Measurements from ENCODE around the gene AREL1.

AREL1 gene

DNA sequence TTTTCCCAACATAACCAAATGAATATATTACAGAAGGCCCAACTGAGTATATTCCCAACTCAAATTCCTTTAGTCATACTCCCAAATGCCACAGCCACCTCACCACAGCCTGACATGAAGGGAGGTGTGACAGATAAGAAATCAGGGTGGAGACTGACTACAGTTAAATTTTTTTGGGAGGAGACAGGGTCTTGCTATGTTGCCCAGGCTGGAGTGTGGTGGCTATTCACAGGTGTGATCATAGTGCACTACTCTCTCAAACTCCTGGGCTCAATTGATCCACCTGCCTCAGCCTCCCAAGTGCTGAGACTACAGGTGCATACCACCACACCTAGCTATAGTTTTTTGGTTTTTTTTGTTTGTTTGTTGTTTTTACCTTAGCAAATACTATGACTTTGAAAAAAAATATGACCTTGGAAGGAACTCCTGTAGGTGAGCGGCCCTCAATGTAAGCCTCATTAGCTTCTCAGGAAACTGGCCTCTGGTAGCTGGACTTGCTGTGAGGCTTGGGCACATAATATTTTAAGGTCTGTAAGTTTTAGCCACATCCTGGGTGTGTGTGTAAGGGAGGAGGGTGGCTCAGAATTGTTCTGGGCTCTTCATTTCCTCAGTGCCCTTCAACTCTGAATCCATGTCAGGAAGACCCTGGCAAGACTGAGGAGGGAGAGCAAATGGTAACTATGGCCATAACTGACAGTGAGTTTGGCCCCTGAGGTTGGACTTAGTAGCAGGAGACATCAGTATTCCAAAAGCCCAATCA lies 61.8 kb downstream of the AREL1 start:
- Histone ChIP-seq H3K27me3 (ENCODE audit: insufficient read depth, low read length) (no peaks in the 10 kb centered on the region), H3K4me3 (ENCODE audit: low read depth, low read length) (no peak overlapping the region), H3K27ac (ENCODE audit: low read depth, low read length) (no peak overlapping the region), H3K36me3 (ENCODE audit: insufficient read depth, low read length) (no peaks in the 10 kb centered on the region), H2AFZ (ENCODE audit: low read length, unreplicated experiment) (no peak overlapping the region), H3K4me1 (ENCODE audit: control insufficient read depth, insufficient read depth, low read length, unreplicated experiment) (peaks cover 41% of the 10 kb centered on the region), H3K79me2 (ENCODE audit: control insufficient read depth, insufficient read depth, low read length, unreplicated experiment) (no peaks in the 10 kb centered on the region)

DNA sequence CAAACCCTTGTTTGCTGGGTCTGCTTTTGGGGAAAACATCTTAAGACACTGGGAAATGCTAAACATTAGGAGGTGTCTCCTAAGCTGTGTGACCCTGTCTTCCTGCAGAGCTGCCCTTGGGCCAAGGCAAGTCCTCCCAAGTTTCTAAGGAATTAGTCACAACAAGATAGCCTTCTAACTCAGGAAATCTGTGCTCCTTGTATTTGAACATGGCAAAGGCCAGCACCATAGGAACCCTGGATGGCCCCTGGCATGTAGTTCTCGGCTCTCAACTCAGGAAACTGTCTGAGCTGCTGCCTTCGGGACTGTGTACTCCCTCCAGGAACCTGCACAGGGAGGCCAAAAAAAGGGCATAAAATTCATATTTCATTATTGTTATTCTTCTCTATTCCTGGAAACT lies 63.2 kb downstream of the AREL1 start:
- H3K4me1 ChIP-seq (ENCODE audit: control insufficient read depth, insufficient read depth, low read length, unreplicated experiment), result peaks cover 27% of the 10 kb centered on the region
- no peaks in the 10 kb centered on the region for H3K27me3 ChIP-seq (ENCODE audit: insufficient read depth, low read length)
- no peak overlapping the region for H2AFZ ChIP-seq (ENCODE audit: low read length, unreplicated experiment)
- no peaks in the 10 kb centered on the region for H3K36me3 ChIP-seq (ENCODE audit: insufficient read depth, low read length)
- no peaks in the 10 kb centered on the region for H3K79me2 ChIP-seq (ENCODE audit: control insufficient read depth, insufficient read depth, low read length, unreplicated experiment)
- no peak overlapping the region for H3K4me3 ChIP-seq (ENCODE audit: low read depth, low read length)
- H3K27ac ChIP-seq (ENCODE audit: low read depth, low read length), result no peak overlapping the region

DNA sequence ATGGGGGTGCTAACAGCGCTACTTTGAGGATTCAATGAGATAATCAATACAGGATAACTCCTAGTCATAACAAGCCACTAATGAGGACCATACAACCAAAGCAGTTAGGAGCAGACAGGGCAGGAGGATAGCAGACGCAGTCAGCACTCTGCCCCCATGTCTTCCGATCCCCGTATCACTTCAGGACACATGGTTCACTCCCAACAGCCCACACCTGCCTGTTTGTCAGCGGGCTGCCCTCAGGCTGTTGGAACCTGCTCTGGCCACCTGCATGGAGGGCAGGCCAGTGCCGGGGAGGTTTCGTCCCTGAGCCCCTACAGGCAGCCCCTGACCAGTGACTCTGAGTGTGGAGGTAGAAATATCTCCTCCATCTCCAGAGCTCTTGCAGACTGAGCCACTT lies 63.7 kb downstream of the AREL1 start:
- Histone ChIP-seq H3K27me3 (ENCODE audit: insufficient read depth, low read length) (no peaks in the 10 kb centered on the region), H3K4me3 (ENCODE audit: low read depth, low read length) (no peak overlapping the region), H2AFZ (ENCODE audit: low read length, unreplicated experiment) (no peak overlapping the region), H3K79me2 (ENCODE audit: control insufficient read depth, insufficient read depth, low read length, unreplicated experiment) (no peaks in the 10 kb centered on the region), H3K36me3 (ENCODE audit: insufficient read depth, low read length) (no peaks in the 10 kb centered on the region), H3K27ac (ENCODE audit: low read depth, low read length) (no peak overlapping the region), H3K4me1 (ENCODE audit: control insufficient read depth, insufficient read depth, low read length, unreplicated experiment) (peaks cover 23% of the 10 kb centered on the region)

DNA sequence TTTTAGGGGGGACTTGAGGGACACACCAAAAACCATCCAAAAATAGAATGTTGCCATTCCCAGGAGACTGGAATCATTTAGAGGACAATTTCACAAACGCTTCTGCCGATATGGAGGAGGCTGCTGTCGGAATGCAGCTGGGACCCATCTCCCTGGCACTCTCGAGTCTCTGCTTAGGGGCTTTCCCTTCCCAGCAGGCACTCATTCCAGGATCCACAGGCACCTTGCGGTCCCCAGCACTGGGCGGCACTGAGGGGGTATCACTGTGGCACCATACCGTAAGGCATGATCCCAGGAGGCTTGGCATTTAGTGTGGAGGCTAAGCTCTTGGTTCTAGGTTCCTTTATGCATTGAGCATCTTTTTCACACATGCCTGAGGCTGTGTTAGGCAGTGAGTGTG lies 64.3 kb downstream of the AREL1 start:
- no peaks in the 10 kb centered on the region for H3K36me3 ChIP-seq (ENCODE audit: insufficient read depth, low read length)
- no peak overlapping the region for H3K27ac ChIP-seq (ENCODE audit: low read depth, low read length)
- no peaks in the 10 kb centered on the region for H3K79me2 ChIP-seq (ENCODE audit: control insufficient read depth, insufficient read depth, low read length, unreplicated experiment)
- peaks cover 23% of the 10 kb centered on the region for H3K4me1 ChIP-seq (ENCODE audit: control insufficient read depth, insufficient read depth, low read length, unreplicated experiment)
- H3K27me3 ChIP-seq (ENCODE audit: insufficient read depth, low read length), result no peaks in the 10 kb centered on the region
- H3K4me3 ChIP-seq (ENCODE audit: low read depth, low read length), result no peak overlapping the region
- no peak overlapping the region for H2AFZ ChIP-seq (ENCODE audit: low read length, unreplicated experiment)

DNA sequence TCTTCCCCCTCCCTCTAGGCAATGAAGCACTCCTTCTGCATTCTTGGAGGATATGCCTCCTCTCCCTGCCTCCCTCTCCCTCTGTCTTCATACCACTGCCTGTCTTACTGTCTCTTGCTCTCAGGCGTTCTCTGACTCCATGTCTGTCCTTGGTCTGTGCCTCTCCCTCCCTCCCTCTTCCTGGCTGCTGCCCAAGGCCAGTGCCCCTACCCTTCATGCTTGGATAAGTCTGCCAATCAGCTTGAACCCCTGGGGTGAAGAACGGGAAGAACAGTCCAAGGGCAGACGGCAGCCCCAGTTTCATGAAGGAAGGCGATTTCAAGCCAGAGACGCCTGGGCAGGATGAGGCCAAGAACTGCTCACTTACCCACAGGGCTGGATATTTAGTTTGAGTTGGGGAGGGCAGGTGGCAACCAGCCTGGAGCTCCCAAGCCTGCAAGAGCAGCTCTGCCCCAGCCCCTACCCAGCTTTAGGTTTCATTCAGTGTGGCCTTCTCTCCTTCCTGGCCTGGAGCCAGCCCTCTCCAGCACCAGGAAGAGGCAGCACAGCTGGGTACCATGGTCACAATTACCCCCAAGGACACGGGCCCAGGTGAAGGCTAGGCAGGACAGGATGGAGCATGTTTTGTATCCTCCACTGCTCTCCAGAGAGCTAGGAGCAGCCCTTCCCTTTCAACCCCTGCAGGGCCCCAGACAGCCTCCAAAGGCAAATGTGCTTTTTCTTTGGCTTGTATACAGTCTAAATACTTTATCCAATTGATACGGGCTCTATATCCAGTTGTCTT lies 65.0 kb downstream of the AREL1 start:
- Histone ChIP-seq H3K36me3 (ENCODE audit: insufficient read depth, low read length) (no peaks in the 10 kb centered on the region), H3K4me3 (ENCODE audit: low read depth, low read length) (no peak overlapping the region), H3K27me3 (ENCODE audit: insufficient read depth, low read length) (no peaks in the 10 kb centered on the region), H3K79me2 (ENCODE audit: control insufficient read depth, insufficient read depth, low read length, unreplicated experiment) (no peaks in the 10 kb centered on the region), H3K27ac (ENCODE audit: low read depth, low read length) (no peak overlapping the region), H3K4me1 (ENCODE audit: control insufficient read depth, insufficient read depth, low read length, unreplicated experiment) (peaks cover 23% of the 10 kb centered on the region), H2AFZ (ENCODE audit: low read length, unreplicated experiment) (no peak overlapping the region)

DNA sequence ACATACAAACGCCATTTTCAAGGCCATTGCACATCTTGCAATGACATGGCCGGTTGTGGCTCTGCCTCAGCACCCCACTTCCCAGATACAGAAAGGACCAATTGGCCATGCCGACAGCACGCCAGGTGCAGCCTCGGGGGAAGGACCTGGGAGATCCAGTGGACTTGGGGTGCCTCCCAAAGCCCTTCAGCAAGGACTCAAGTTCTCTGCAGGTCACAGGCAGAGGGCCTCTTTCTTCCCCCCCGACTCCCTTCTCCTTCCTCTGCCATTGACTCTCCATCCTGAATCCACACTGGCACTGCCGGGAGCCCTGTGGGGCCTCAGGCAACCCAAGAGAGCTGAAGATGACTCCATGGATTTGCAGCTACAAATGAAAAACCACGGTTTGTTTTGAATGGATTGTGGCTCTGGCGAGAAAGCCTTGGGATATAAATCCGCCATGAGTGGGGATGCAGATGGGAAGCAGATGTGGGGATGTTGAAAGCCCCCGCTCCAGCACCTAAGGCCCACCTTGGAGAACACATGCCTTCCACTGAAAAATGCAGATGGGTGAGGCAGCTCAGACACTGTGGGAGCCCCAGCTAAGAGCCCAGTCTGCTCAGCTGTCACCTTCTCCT lies 65.7 kb downstream of the AREL1 start:
- H3K4me3 ChIP-seq (ENCODE audit: low read depth, low read length), result no peak overlapping the region
- H3K4me1 ChIP-seq (ENCODE audit: control insufficient read depth, insufficient read depth, low read length, unreplicated experiment), result peaks cover 23% of the 10 kb centered on the region
- H3K27ac ChIP-seq (ENCODE audit: low read depth, low read length), result no peak overlapping the region
- no peaks in the 10 kb centered on the region for H3K27me3 ChIP-seq (ENCODE audit: insufficient read depth, low read length)
- H2AFZ ChIP-seq (ENCODE audit: low read length, unreplicated experiment), result no peak overlapping the region
- H3K79me2 ChIP-seq (ENCODE audit: control insufficient read depth, insufficient read depth, low read length, unreplicated experiment), result no peaks in the 10 kb centered on the region
- no peaks in the 10 kb centered on the region for H3K36me3 ChIP-seq (ENCODE audit: insufficient read depth, low read length)

DNA sequence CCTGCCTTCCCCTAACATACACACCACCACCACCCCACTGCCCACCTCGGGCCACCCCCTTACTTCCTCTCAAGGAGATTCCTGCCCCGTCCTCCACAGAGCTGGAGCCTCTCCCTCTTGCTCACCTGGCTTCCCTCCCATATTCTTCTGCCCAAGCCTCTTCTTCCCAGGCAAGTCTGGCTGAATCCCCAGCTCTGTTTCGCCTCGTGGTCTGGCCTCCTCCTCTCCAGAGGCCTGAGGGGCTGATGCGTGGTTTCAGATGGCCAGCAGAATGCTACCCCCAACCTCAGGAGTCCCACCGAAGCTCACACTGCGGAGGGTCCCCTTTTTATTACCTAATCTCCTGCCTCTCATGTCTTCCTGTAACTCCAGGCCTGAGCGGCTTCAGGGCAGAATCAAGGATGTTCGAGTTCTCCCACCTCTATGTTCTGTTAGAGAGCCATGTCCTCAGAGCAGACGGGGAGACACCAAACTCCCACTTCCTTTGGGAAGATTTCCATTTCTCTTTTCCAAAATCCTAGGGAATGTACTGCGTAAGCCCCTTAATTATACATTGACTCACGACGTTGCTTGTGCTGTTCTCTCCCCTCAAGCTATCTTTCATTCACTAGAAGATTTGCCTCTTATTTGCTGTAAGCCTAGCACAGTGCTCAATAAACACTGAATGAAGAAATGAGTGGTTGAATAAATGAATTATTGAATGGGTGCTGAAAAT lies 67.0 kb downstream of the AREL1 start:
- Histone ChIP-seq H3K36me3 (ENCODE audit: insufficient read depth, low read length) (no peaks in the 10 kb centered on the region), H2AFZ (ENCODE audit: low read length, unreplicated experiment) (no peak overlapping the region), H3K27ac (ENCODE audit: low read depth, low read length) (no peak overlapping the region), H3K79me2 (ENCODE audit: control insufficient read depth, insufficient read depth, low read length, unreplicated experiment) (no peaks in the 10 kb centered on the region), H3K27me3 (ENCODE audit: insufficient read depth, low read length) (no peaks in the 10 kb centered on the region), H3K4me3 (ENCODE audit: low read depth, low read length) (no peak overlapping the region), H3K4me1 (ENCODE audit: control insufficient read depth, insufficient read depth, low read length, unreplicated experiment) (peaks cover 23% of the 10 kb centered on the region)

DNA sequence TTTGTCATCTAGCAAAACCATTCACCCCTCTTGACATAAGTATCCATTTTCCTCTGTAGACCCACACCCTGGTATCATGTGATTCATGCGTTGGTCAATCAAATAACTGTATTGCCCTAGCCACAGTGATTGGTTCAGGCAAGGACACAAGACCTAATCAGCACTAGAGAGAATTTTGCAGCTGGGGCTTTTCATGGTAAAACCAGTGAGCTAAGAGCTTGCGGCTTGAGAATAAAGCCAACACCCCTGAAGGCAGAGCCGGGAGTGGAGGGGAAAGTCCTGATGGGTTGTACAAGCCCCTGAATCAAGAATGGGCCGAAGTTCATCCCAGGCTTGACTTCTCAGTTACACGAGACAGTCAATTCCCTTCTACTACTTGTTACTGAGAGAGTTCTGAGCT lies 67.6 kb downstream of the AREL1 start:
- no peaks in the 10 kb centered on the region for H3K36me3 ChIP-seq (ENCODE audit: insufficient read depth, low read length)
- H3K27ac ChIP-seq (ENCODE audit: low read depth, low read length), result no peak overlapping the region
- no peaks in the 10 kb centered on the region for H3K27me3 ChIP-seq (ENCODE audit: insufficient read depth, low read length)

DNA sequence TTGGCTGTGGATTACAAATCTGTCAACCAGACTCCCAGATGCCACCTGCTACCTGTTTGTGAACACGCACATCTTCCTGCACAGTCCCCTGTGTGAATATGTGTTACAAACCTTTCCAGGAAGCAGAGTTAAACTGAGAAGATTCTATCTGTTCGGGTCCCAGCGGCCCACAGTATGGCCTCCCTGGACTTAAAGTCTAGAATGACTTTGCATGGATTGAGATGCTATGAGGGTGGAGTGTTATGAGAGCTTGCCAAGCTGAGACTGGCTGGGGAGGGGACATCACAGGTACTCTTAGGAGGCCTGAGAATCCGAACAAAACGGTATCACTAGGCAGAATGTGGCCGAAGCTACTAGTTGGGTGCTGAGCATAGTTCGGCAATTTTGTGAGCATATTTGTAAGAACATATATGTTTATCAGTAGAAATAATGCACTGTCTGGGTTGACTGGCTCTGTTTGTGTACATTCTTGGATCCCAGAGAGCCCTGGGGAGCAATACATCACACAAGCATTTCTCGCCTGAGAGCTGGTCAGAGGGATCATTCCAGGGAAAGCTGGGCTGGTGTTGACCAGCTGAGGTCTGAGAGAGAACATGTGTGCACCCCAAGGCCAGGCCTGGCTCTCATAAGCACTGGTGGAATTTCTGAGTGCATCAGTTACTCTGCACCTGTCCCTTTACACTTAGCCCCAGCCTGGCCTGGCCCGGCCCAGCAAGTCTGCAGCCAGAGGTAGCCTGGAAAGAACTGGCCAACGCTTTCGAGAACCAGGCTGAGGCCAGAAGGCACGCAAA lies 71.1 kb downstream of the AREL1 start:
- no peak overlapping the region for H3K27ac ChIP-seq (ENCODE audit: low read depth, low read length)

More for the DNA sequence above, 67.6 kb downstream of the AREL1 start:
- H3K79me2 ChIP-seq (ENCODE audit: control insufficient read depth, insufficient read depth, low read length, unreplicated experiment), result no peaks in the 10 kb centered on the region
- no peak overlapping the region for H3K4me3 ChIP-seq (ENCODE audit: low read depth, low read length)
- H3K4me1 ChIP-seq (ENCODE audit: control insufficient read depth, insufficient read depth, low read length, unreplicated experiment), result peaks cover 18% of the 10 kb centered on the region
- no peak overlapping the region for H2AFZ ChIP-seq (ENCODE audit: low read length, unreplicated experiment)

DNA sequence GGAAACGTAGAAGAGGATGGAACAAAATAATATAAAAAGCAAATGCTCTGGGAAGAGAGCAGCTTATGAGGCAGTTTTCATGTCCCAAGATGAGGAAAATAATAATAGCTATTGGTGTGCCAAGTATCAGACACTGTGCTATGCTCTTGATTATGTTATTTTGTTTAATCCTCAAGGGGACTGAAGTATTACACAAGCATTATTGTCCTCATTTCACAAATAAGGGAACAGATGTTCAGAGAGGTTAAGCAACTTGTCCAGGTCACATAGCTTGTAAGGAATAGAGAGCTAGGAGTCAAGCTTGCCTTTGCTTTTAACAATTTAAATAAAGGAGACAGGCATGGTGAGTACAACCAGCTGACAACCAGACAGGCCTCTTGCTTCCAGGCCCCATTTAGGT lies 73.9 kb downstream of the AREL1 start:
- Histone ChIP-seq H3K4me1 (ENCODE audit: control insufficient read depth, insufficient read depth, low read length, unreplicated experiment) (peaks cover 7% of the 10 kb centered on the region), H3K36me3 (ENCODE audit: insufficient read depth, low read length) (no peaks in the 10 kb centered on the region), H3K79me2 (ENCODE audit: control insufficient read depth, insufficient read depth, low read length, unreplicated experiment) (no peaks in the 10 kb centered on the region), H3K27me3 (ENCODE audit: insufficient read depth, low read length) (no peaks in the 10 kb centered on the region), H2AFZ (ENCODE audit: low read length, unreplicated experiment) (no peak overlapping the region), H3K27ac (ENCODE audit: low read depth, low read length) (no peak overlapping the region), H3K4me3 (ENCODE audit: low read depth, low read length) (no peak overlapping the region)

More for the DNA sequence above, 71.1 kb downstream of the AREL1 start:
- no peak overlapping the region for H2AFZ ChIP-seq (ENCODE audit: low read length, unreplicated experiment)
- no peaks in the 10 kb centered on the region for H3K79me2 ChIP-seq (ENCODE audit: control insufficient read depth, insufficient read depth, low read length, unreplicated experiment)
- H3K4me1 ChIP-seq (ENCODE audit: control insufficient read depth, insufficient read depth, low read length, unreplicated experiment), result peaks cover 7% of the 10 kb centered on the region
- no peaks in the 10 kb centered on the region for H3K27me3 ChIP-seq (ENCODE audit: insufficient read depth, low read length)
- H3K36me3 ChIP-seq (ENCODE audit: insufficient read depth, low read length), result no peaks in the 10 kb centered on the region
- no peak overlapping the region for H3K4me3 ChIP-seq (ENCODE audit: low read depth, low read length)

Data from ACC112 (cell line).